Thyroid gland (tissue), 4 donors: Measurements from ENCODE around the gene LRBA. TPM values are rescaled to one million over a fixed set of nuclear protein-coding genes. Genes with fewer than 3 reads are reported as not detected.

ENCODE experiments used
- DNase-seq, 2 donors: peaks; one replicate each; pipeline ENCODE4 v3.0.0-alpha.2; 2019
- H3K27ac ChIP-seq, 3 donors: fragments of 200-600 bp; sonication (generic); 1 replicate in 2 of 3; 2 replicates in 1 of 3; pipeline ENCODE4 v1.5.1; 2016 to 2019; ENCODE audit warnings: mild to moderate bottlenecking in 1 of 3, moderate library complexity in 1 of 3
- H3K27me3 ChIP-seq: fragments of 200-600 bp; sonication (generic); one replicate; pipeline ENCODE4 v1.5.1; 2019
- H3K36me3 ChIP-seq, 2 donors: fragments of 200-600 bp; sonication (generic); one replicate each; pipeline ENCODE4 v1.5.1; 2016 to 2019
- H3K4me1 ChIP-seq, 2 donors: fragments of 200-600 bp; sonication (generic); one replicate each; pipeline ENCODE4 v1.5.1; 2017 to 2019
- H3K4me3 ChIP-seq, 3 donors: fragments of 200-600 bp; sonication (generic); replicated peaks in 1 of 3; 1 replicate in 2 of 3; 2 replicates in 1 of 3; pipeline ENCODE4 v1.5.1; 2016; ENCODE audit warnings: mild to moderate bottlenecking in 1 of 3
- H3K9me3 ChIP-seq: fragments of 200-600 bp; sonication (generic); one replicate; pipeline ENCODE4 v1.5.1; 2017
- CTCF ChIP-seq, 6 experiments: fragments of 200-600 bp in 3 of 6; fragments of 450-650 bp in 3 of 6; sonication (generic) in 3 of 6; IDR thresholded peaks; one replicate each; pipeline ENCODE4 v1.5.1; 2016 to 2019; ENCODE audit warnings: antibody characterized with exemption in 6 of 6, mild to moderate bottlenecking in 2 of 6, inconsistent platforms in 1 of 6, moderate library complexity in 1 of 6
- POLR2A ChIP-seq, 2 donors: fragments of 450-650 bp; IDR thresholded peaks; one replicate each; pipeline ENCODE4 v1.6.1; 2017; ENCODE audit warnings: antibody characterized with exemption in 2 of 2, mild to moderate bottlenecking in 2 of 2, moderate library complexity in 1 of 2
- WGBS, 2 donors: methylation state at CpG; one replicate each; pipeline ENCODE4 v1.1.5; 2017; 5-methylcytosine and 5-hydroxymethylcytosine counted together
- intact Hi-C: fragments of 100-400 bp; cut with DNase I; formaldehyde crosslinking; loops from one replicate; pipeline ENCODE4 v1.15.1; 2023
- total RNA-seq, 4 donors: library from RNA; depleted of rRNA; stranded (reverse); fragments of >200 nt; gene quantifications; one replicate each; pipeline ENCODE4 v1.2.3, GENCODE V29; 2016

LRBA gene
- total RNA-seq, 4 donors from 2014 or later, result 98.9 to 127 (median 113) TPM

GRCh38 chr4:150457802-150458201 lies 557.3 kb downstream of the LRBA start:
- no peak for DNase-seq
- no peaks in the 10 kb centered on the region for H3K9me3 ChIP-seq
- H3K27me3 ChIP-seq, result no peaks in the 10 kb centered on the region
- H3K4me1 ChIP-seq, result no peaks in the 10 kb centered on the region
- intact Hi-C loops, result no loop called here
- 91 to 92% methylated on average over 1 of the region's 1 CpG for WGBS, 2 donors
- TF ChIP-seq CTCF (IDR thresholded peaks at IDR 0.05), result no peak
- TF ChIP-seq POLR2A (IDR thresholded peaks at IDR 0.05), result no peak
- no peak overlapping the region for H3K4me3 ChIP-seq
- H3K27ac ChIP-seq, result no peak overlapping the region
- H3K36me3 ChIP-seq, result no peaks in the 10 kb centered on the region

- DNase-seq, result no peak
- Histone ChIP-seq H3K4me1 (no peaks in the 10 kb centered on the region), H3K36me3 (no peaks in the 10 kb centered on the region), H3K27ac (no peak overlapping the region), H3K4me3 (no peak overlapping the region), H3K27me3 (no peaks in the 10 kb centered on the region), H3K9me3 (no peaks in the 10 kb centered on the region)
- 88 to 93% methylated on average over 3 of the region's 3 CpGs for WGBS, 2 donors
- intact Hi-C loops, result no loop called here
- TF ChIP-seq POLR2A (IDR thresholded peaks at IDR 0.05) (no peak), CTCF (IDR thresholded peaks at IDR 0.05) (no peak)
These were observed 563.2 kb downstream of the LRBA start for GRCh38 chr4:150451883-150452282.

- Histone ChIP-seq H3K9me3 (no peaks in the 10 kb centered on the region), H3K4me3 (no peak overlapping the region), H3K4me1 (no peaks in the 10 kb centered on the region), H3K27me3 (no peaks in the 10 kb centered on the region), H3K27ac (no peak overlapping the region), H3K36me3 (no peaks in the 10 kb centered on the region)
- intact Hi-C loops, result no loop called here
- TF ChIP-seq CTCF (IDR thresholded peaks at IDR 0.05), result no peak
- no peak for TF ChIP-seq POLR2A (IDR thresholded peaks at IDR 0.05)
- DNase-seq, result no peak
- WGBS, 2 donors, result 89 to 100% methylated on average over 1 of the region's 1 CpG
These were observed 567.7 kb downstream of the LRBA start for GRCh38 chr4:150447356-150447755.

- H3K36me3 ChIP-seq, result no peaks in the 10 kb centered on the region
- 92 to 93% methylated on average over 3 of the region's 3 CpGs for WGBS, 2 donors
- no peaks in the 10 kb centered on the region for H3K9me3 ChIP-seq
- no peak for TF ChIP-seq CTCF (IDR thresholded peaks at IDR 0.05)
- TF ChIP-seq POLR2A (IDR thresholded peaks at IDR 0.05), result no peak
- no peak for DNase-seq
- intact Hi-C loops, result no loop called here
- H3K27me3 ChIP-seq, result no peaks in the 10 kb centered on the region
- H3K27ac ChIP-seq, result no peak overlapping the region
- no peaks in the 10 kb centered on the region for H3K4me1 ChIP-seq
- H3K4me3 ChIP-seq, result no peak overlapping the region
These were observed 575.6 kb downstream of the LRBA start for GRCh38 chr4:150439451-150439933.

GRCh38 chr4:150436598-150437370 lies 578.3 kb downstream of the LRBA start:
- H3K9me3 ChIP-seq, result no peaks in the 10 kb centered on the region
- DNase-seq, result no peak
- H3K4me3 ChIP-seq, result no peak overlapping the region
- H3K27ac ChIP-seq, result no peak overlapping the region
- H3K36me3 ChIP-seq, result no peaks in the 10 kb centered on the region
- intact Hi-C loops, result no loop called here
- H3K4me1 ChIP-seq, result no peaks in the 10 kb centered on the region
- 90 to 95% methylated on average over 2 of the region's 2 CpGs for WGBS, 2 donors
- TF ChIP-seq POLR2A (IDR thresholded peaks at IDR 0.05) (no peak), CTCF (IDR thresholded peaks at IDR 0.05) (no peak)
- no peaks in the 10 kb centered on the region for H3K27me3 ChIP-seq
